Kidney epithelial cell (primary cell): ENCODE measurements around the gene SRBD1. TPM values are rescaled to one million over a fixed set of nuclear protein-coding genes. Genes with fewer than 3 reads are reported as not detected.
A peak's percentile ranks its signal among the peaks of the same experiment; 100 is the strongest.

ENCODE experiments used
- DNase-seq: peaks from one replicate; pipeline ENCODE4 v3.0.0-alpha.2; 2010; ENCODE audit warnings: low read depth
- H3K27me3 ChIP-seq: 2 replicates; pipeline ENCODE4 v1.6.0; 2011; ENCODE audit warnings: low read length; ENCODE audit not compliant: control insufficient read depth, insufficient read depth
- H3K36me3 ChIP-seq: 2 replicates; pipeline ENCODE4 v1.5.1; 2011; ENCODE audit warnings: low read length; ENCODE audit not compliant: control insufficient read depth, insufficient read depth
- H3K4me3 ChIP-seq: 2 replicates; pipeline ENCODE4 v1.5.1; 2011; ENCODE audit warnings: low read depth, mild to moderate bottlenecking, control low read depth, low read length
- total RNA-seq: library from RNA; depleted of rRNA; stranded (reverse); fragments of >200 nt; gene quantifications from 2 replicates; pipeline ENCODE4 v1.2.3, GENCODE V29; 2015
- TF ChIP-seq, protein P1 (sequence below): IDR thresholded peaks from 2 replicates; pipeline ENCODE4 v1.5.1; 2011; ENCODE audit warnings: mild to moderate bottlenecking, moderate library complexity, low read length, control low read depth, inconsistent platforms; ENCODE audit not compliant: insufficient read depth, poor library complexity, severe bottlenecking

SRBD1 gene
- total RNA-seq, 1 donor from 2014 or later, result 18.4 TPM

DNA sequence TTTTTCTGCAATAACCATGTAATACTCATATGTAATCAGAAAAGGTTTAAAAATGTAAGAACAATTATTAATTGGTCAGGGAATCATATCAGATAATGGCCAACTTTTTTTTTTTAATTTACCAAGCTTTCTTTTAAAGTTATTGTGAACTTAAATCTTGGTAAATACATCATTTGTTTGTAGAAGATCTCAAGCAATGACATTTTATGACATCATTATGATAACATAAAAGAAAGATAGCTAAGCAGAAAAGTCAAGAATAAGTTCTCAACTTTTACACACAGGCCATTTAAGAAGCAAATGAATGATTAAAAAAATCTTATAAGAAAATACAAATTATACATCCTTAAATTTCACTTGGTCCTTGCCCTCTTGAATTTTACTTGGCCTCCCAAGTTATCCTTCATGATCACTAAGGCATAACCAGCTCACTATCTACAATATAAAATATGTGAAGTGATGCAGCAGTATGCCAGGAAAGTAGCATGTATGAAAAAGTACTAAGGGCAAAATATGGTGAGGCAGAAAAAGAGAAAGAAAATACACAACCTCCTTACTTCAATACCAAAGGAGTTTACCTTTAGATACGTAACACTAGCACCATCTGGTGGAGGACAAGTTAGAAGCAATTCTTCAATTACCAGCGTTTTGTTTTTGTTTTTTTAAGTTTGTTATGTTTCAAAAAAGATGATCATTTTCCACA lies 116.6 kb downstream of the SRBD1 start:
- TF ChIP-seq, protein P1, sequence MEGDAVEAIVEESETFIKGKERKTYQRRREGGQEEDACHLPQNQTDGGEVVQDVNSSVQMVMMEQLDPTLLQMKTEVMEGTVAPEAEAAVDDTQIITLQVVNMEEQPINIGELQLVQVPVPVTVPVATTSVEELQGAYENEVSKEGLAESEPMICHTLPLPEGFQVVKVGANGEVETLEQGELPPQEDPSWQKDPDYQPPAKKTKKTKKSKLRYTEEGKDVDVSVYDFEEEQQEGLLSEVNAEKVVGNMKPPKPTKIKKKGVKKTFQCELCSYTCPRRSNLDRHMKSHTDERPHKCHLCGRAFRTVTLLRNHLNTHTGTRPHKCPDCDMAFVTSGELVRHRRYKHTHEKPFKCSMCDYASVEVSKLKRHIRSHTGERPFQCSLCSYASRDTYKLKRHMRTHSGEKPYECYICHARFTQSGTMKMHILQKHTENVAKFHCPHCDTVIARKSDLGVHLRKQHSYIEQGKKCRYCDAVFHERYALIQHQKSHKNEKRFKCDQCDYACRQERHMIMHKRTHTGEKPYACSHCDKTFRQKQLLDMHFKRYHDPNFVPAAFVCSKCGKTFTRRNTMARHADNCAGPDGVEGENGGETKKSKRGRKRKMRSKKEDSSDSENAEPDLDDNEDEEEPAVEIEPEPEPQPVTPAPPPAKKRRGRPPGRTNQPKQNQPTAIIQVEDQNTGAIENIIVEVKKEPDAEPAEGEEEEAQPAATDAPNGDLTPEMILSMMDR, result peak; percentile 55
- peak; percentile 19 for DNase-seq
- no peak overlapping the region for H3K4me3 ChIP-seq
- no peaks in the 10 kb centered on the region for H3K27me3 ChIP-seq
- no peaks in the 10 kb centered on the region for H3K36me3 ChIP-seq

DNA sequence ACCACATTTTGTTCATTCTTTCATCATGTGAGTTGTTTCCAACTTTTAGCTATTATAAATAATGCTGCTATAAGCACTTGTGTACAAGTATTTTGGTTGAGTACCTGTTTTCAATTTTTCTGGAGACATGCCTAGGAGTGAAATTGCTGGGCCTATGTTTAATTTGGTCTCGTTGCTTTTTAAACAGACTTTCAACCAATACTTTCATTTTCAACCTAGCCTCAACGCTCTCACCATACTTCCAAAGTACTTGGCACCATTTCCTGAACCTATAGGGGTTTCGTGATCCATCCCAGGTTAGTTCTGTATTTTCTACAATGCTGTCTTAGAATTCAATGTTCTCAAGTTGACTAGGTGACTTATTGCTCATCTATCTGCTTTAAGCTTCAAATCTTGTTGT lies 126.1 kb downstream of the SRBD1 start:
- TF ChIP-seq, protein P1, result no peak
- H3K27me3 ChIP-seq, result no peaks in the 10 kb centered on the region
- DNase-seq, result no peak
- H3K4me3 ChIP-seq, result no peak overlapping the region
- no peaks in the 10 kb centered on the region for H3K36me3 ChIP-seq

DNA sequence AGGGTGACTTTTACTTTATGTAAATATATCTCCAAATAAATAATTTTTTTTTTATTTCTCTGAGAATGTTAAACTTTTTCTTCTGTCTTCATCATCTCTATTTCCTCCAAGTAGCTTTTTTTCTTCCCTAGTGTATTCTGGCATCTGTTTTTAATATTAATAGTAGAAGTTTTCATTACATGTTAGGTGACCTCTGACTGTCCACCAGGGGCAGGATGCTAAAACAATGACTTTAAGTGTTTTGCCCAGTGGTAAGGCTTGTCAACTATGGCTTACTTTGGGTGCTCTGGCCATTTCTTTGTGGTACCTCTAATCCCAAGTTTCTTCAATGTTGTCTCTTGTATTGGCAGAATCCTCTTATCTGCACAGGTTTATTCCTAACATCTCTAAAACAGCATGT lies 127.1 kb downstream of the SRBD1 start:
- TF ChIP-seq, protein P1, result peak; percentile 35

DNA sequence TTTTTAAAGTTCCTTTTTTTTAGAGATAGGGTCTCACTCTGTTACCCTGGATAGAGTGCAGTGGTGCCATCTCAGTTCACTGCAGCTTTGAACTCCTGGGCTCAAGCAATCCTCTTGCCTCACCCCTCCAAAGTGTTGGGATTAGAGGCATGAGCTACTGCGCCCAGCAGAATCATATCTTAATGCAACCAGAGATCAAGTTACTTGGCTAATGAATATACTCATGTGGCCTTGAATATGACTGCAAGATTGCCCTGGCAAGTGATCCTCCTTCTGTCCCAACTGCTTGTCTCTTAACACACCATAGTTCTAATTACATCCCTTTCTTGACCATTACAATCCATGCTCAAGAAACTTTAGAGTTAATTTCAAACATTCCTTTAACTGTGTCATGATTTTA lies 133.5 kb downstream of the SRBD1 start:
- Histone ChIP-seq H3K36me3 (no peaks in the 10 kb centered on the region), H3K4me3 (no peak overlapping the region), H3K27me3 (no peaks in the 10 kb centered on the region)
- TF ChIP-seq, protein P1, result no peak
- no peak for DNase-seq

More for the DNA sequence above, 127.1 kb downstream of the SRBD1 start:
- no peak for DNase-seq
- Histone ChIP-seq H3K36me3 (no peaks in the 10 kb centered on the region), H3K27me3 (no peaks in the 10 kb centered on the region), H3K4me3 (no peak overlapping the region)

DNA sequence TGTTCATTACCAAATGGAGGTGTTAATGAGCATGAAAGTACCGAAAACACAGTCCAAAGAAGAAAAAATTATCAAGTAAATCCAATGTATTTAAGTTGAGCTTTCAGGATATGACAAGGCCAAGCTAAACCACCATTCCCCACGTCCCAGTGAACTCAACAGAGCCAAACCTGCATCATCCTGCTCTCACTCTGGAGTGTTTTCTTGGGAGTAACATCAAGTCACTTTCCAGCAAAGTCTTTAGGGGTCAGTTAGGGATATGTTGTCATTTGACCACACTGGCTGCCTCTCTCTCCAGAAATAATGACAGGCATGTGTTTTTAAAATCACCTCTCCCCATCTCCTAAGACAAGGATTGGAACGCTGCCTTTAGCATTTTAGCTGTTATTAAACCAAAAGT lies 140.5 kb downstream of the SRBD1 start:
- TF ChIP-seq, protein P1, result no peak
- H3K4me3 ChIP-seq, result no peak overlapping the region
- no peaks in the 10 kb centered on the region for H3K36me3 ChIP-seq
- H3K27me3 ChIP-seq, result no peaks in the 10 kb centered on the region
- DNase-seq, result no peak

DNA sequence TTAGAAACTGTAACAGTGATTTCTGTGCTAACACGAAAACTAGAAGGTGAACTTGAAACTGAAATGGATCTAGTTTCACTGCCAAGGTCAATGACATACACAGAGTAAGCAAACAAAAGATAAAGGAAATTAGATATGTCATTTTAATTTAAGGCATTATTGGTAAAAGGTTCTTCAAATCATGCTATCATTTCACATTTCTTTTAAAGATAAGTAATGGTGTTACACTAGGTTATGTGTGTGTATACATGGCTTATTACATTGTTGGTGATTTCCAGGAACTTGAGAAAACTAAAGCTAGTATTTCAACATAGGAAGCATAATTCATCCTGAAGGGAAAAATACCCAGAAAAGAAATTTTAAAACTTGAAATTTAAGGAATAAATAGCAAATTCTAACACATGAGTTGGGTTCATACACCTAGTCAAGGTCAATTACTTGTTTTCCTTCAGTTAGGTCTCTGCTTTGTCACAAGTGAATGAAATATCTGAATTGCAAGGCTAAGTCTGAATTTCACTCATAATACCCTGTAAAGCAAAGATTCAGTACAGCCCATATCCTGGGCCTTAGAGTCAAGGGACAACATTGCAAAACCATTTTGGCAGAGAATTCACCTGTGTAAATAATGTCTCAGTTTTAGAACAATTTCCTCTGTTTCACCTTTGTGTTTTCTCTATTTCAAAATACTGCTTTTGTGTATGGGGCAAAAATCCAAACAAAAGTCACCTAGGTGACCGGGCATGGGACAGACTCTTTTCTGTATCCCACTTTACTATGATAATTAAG lies 141.6 kb downstream of the SRBD1 start:
- H3K36me3 ChIP-seq, result no peaks in the 10 kb centered on the region
- TF ChIP-seq, protein P1, result no peak
- no peak for DNase-seq
- H3K4me3 ChIP-seq, result no peak overlapping the region
- H3K27me3 ChIP-seq, result no peaks in the 10 kb centered on the region
